Gastroesophageal sphincter (tissue), 4 donors: Measurements from ENCODE around the gene STK32C. TPM values are rescaled to one million over a fixed set of nuclear protein-coding genes. Genes with fewer than 3 reads are reported as not detected.

Experiments used
- ATAC-seq: fragments of 150-250 bp; one replicate; pipeline ENCODE4 v1.9.1; 2016; ENCODE audit warnings: mild to moderate bottlenecking, moderate library complexity
- H3K27ac ChIP-seq, 4 donors: fragments of 200-600 bp; sonication (generic) in 3 of 4; 1 replicate in 3 of 4; 2 replicates in 1 of 4; pipeline ENCODE4 v1.5.1; 2016 to 2019
- H3K27me3 ChIP-seq: fragments of 200-600 bp; sonication (generic); one replicate; pipeline ENCODE4 v1.5.1; 2019
- H3K36me3 ChIP-seq, 2 donors: fragments of 200-600 bp; sonication (generic); one replicate each; pipeline ENCODE4 v1.5.1; 2019; ENCODE audit warnings: control low read depth in 1 of 2
- H3K4me1 ChIP-seq, 3 donors: fragments of 200-600 bp; sonication (generic); 1 replicate in 2 of 3; 2 replicates in 1 of 3; pipeline ENCODE4 v1.5.1; 2016 to 2019; ENCODE audit warnings: control low read depth in 2 of 3
- H3K4me3 ChIP-seq, 2 donors: fragments of 200-600 bp; sonication (generic); one replicate each; pipeline ENCODE4 v1.5.1; 2019; ENCODE audit warnings: mild to moderate bottlenecking in 1 of 2, moderate library complexity in 1 of 2
- H3K9me3 ChIP-seq, 3 donors: fragments of 200-600 bp; sonication (generic); one replicate each; pipeline ENCODE4 v1.5.1; 2017 to 2019; ENCODE audit warnings: control low read depth in 2 of 3
- CTCF ChIP-seq, 4 experiments: fragments of 200-600 bp in 2 of 4; fragments of 450-650 bp in 2 of 4; sonication (generic) in 1 of 4; IDR thresholded peaks; one replicate each; pipeline ENCODE4 v1.5.1; 2017 to 2019; ENCODE audit warnings: antibody characterized with exemption in 4 of 4, mild to moderate bottlenecking in 2 of 4, moderate library complexity in 2 of 4
- EP300 ChIP-seq: sonication (generic); formaldehyde crosslinking; IDR thresholded peaks from one replicate; pipeline ENCODE4 v1.6.1; 2017; ENCODE audit warnings: antibody characterized with exemption, mild to moderate bottlenecking
- POLR2A ChIP-seq, 2 donors: fragments of 450-650 bp; IDR thresholded peaks; one replicate each; pipeline ENCODE4 v1.6.1; 2017; ENCODE audit warnings: antibody characterized with exemption in 2 of 2, mild to moderate bottlenecking in 2 of 2, moderate library complexity in 1 of 2
- POLR2AphosphoS5 ChIP-seq: sonication (generic); formaldehyde crosslinking; IDR thresholded peaks from one replicate; pipeline ENCODE4 v1.6.1; 2017; ENCODE audit warnings: antibody characterized with exemption
- WGBS, 2 donors: methylation state at CpG; one replicate each; pipeline ENCODE4 v1.1.5; 2018; ENCODE audit warnings: low coverage in 1 of 2; 5-methylcytosine and 5-hydroxymethylcytosine counted together
- total RNA-seq, 4 donors: library from RNA; depleted of rRNA; stranded (reverse); fragments of >200 nt; gene quantifications; one replicate each; pipeline ENCODE4 v1.1.0, GENCODE V29; 2016

Gene STK32C
- total RNA-seq, 4 donors from 2014 or later = 3.8 to 13.0 (median 5.1) TPM

GRCh38 chr10:132158823-132159222 lies 148.9 kb downstream of the STK32C start:
- Histone ChIP-seq H3K36me3 (peaks cover 0 to 8% of the 10 kb centered on the region in 2 donors), H3K4me3 (no peak overlapping the region), H3K27ac (no peak overlapping the region), H3K9me3 (no peaks in the 10 kb centered on the region), H3K4me1 (peaks cover 0 to 19% (median 0%) of the 10 kb centered on the region in 3 donors), H3K27me3 (no peaks in the 10 kb centered on the region)
- no peak for ATAC-seq
- TF ChIP-seq POLR2AphosphoS5 = no peak
- no peak for TF ChIP-seq CTCF (IDR thresholded peaks at IDR 0.05)
- no peak for TF ChIP-seq POLR2A (IDR thresholded peaks at IDR 0.05)
- TF ChIP-seq EP300 = no peak
- 80% methylated on average over 1 of the region's 7 CpGs; no CpG with 5 or more reads in 1 of the 2 donors for WGBS, 2 donors

- Histone ChIP-seq H3K9me3 (no peaks in the 10 kb centered on the region), H3K36me3 (peaks cover 0 to 14% of the 10 kb centered on the region in 2 donors), H3K27me3 (no peaks in the 10 kb centered on the region), H3K4me3 (no peak overlapping the region), H3K27ac (no peak overlapping the region), H3K4me1 (peaks cover 0 to 14% (median 0%) of the 10 kb centered on the region in 3 donors)
- no CpG with 5 or more reads among the region's 2 CpGs for WGBS, 2 donors
- no peak for ATAC-seq
- TF ChIP-seq POLR2AphosphoS5 (no peak), CTCF (IDR thresholded peaks at IDR 0.05) (no peak), POLR2A (IDR thresholded peaks at IDR 0.05) (no peak), EP300 (no peak)
These were observed 149.5 kb downstream of the STK32C start for GRCh38 chr10:132158122-132158741.

Other genes starting within 250 kb of the STK32C start
- gene JAKMIP3, start 242.0 kb downstream of the STK32C start, total RNA-seq = 1 to 10 TPM in 2 of 4 donors, under 1 TPM in 2; 0.42 to 1.9 (median 0.87) TPM
- 1 to 10 TPM; 1.6 to 2.6 (median 1.9) TPM for gene DPYSL4, start 121.0 kb downstream of the STK32C start, total RNA-seq
- 1 to 10 TPM; 3.1 to 5.8 (median 4.4) TPM for gene LRRC27, start 24.2 kb upstream of the STK32C start, total RNA-seq
- gene PWWP2B, start 89.2 kb upstream of the STK32C start, total RNA-seq = 10 to 100 TPM; 11.3 to 17.1 (median 14.8) TPM
- gene INPP5A, start 229.8 kb upstream of the STK32C start, total RNA-seq = 100 to 1,000 TPM; 111 to 288 (median 215) TPM